HG03045 (cell line): ENCODE measurements around the gene DPYSL4.
"Not testable (repeated sequence)": the region's sequence is repeated elsewhere in the genome, so short reads cannot be mapped to it uniquely, and the experiment has no call there.

Experiments
- ATAC-seq: cut with Tn5 transposase; IDR thresholded peaks from one replicate; pipeline ENCODE4 v1.9.1; 2021; ENCODE audit warnings: mild to moderate bottlenecking, moderate library complexity; ENCODE audit not compliant: unreplicated experiment

DPYSL4 gene

GRCh38 chr10:132149271-132149670, 37.5 kb upstream of the DPYSL4 start:
- no peak for ATAC-seq

- no peak for ATAC-seq
Observed at GRCh38 chr10:132149917-132150316, 36.8 kb upstream of the DPYSL4 start.

GRCh38 chr10:132150777-132151176, 36.0 kb upstream of the DPYSL4 start:
- ATAC-seq, result no peak

- ATAC-seq, result no peak
Observed at GRCh38 chr10:132151286-132151950, 35.3 kb upstream of the DPYSL4 start.

GRCh38 chr10:132151951-132152505, 34.7 kb upstream of the DPYSL4 start:
- no peak for ATAC-seq

GRCh38 chr10:132152896-132153580, 33.7 kb upstream of the DPYSL4 start:
- no peak for ATAC-seq

- ATAC-seq, result no peak
Observed at GRCh38 chr10:132153616-132154217, 33.0 kb upstream of the DPYSL4 start.

- ATAC-seq, result no peak
Observed at GRCh38 chr10:132154440-132154839, 32.3 kb upstream of the DPYSL4 start.

- no peak for ATAC-seq
Observed at GRCh38 chr10:132154931-132155330, 31.8 kb upstream of the DPYSL4 start.

GRCh38 chr10:132155723-132156381, 30.9 kb upstream of the DPYSL4 start:
- ATAC-seq, result no peak

GRCh38 chr10:132156382-132156781, 30.4 kb upstream of the DPYSL4 start:
- no peak for ATAC-seq

GRCh38 chr10:132157101-132157500, 29.6 kb upstream of the DPYSL4 start:
- no peak for ATAC-seq

GRCh38 chr10:132158122-132158741, 28.5 kb upstream of the DPYSL4 start:
- no peak for ATAC-seq

GRCh38 chr10:132158823-132159222, 27.9 kb upstream of the DPYSL4 start:
- ATAC-seq, result no peak

GRCh38 chr10:132159302-132160230, 27.2 kb upstream of the DPYSL4 start:
- ATAC-seq, result not testable (repeated sequence)

GRCh38 chr10:132160231-132160630, 26.5 kb upstream of the DPYSL4 start:
- ATAC-seq, result not testable (repeated sequence)

- ATAC-seq, result not testable (repeated sequence)
Observed at GRCh38 chr10:132160834-132161622, 25.7 kb upstream of the DPYSL4 start.

- ATAC-seq, result no peak
Observed at GRCh38 chr10:132162021-132162531, 24.7 kb upstream of the DPYSL4 start.
